ENCODE measurements around the gene ZNF581. TPM values are rescaled to one million over a fixed set of nuclear protein-coding genes. Genes with fewer than 3 reads are reported as not detected.

The ZNF581 gene
- total RNA-seq, 1 experiment from 2014 or later: 65.1 TPM

GRCh38 chr19:55645512-55645881, 2.0 kb downstream of the ZNF581 start:
- H3K79me2 ChIP-seq (ENCODE audit: insufficient read depth, low read length): peaks cover 7% of the 10 kb centered on the region; the same call in 1 of the 2 replicates
- H3K4me1 ChIP-seq (ENCODE audit: insufficient read depth, low read length): no peaks in the 10 kb centered on the region

More at GRCh38 chr19:55645512-55645881, 2.0 kb downstream of the ZNF581 start:
- Histone ChIP-seq H2BK20ac (ENCODE audit: low read depth, low read length, poor library complexity, severe bottlenecking) (no peak overlapping the region), H3K14ac (ENCODE audit: insufficient read depth, low read length) (no peak overlapping the region), H3T11ph (ENCODE audit: low read length) (no peak overlapping the region), H4K8ac (replicated peaks; ENCODE audit: insufficient read length, low read depth, low read length) (no peak overlapping the region), H2BK120ac (ENCODE audit: low read depth, low read length, poor library complexity, severe bottlenecking) (no peak overlapping the region), H2AFZ (ENCODE audit: low read length) (no peak overlapping the region), H2BK5ac (ENCODE audit: insufficient read length, low read length) (no peak overlapping the region), H4K20me1 (ENCODE audit: control insufficient read depth, insufficient read depth, insufficient read length) (no peaks in the 10 kb centered on the region), H4K5ac (ENCODE audit: insufficient read length, low read depth, low read length) (no peak overlapping the region), H3K79me1 (ENCODE audit: insufficient read depth, low read depth, low read length, poor library complexity, severe bottlenecking) (peaks cover 3% of the 10 kb centered on the region), H3K23me2 (ENCODE audit: insufficient read length, low read depth, low read length, poor library complexity, severe bottlenecking) (peaks cover 40% of the 10 kb centered on the region), H3K9me3 (ENCODE audit: control insufficient read depth, low read depth, low read length) (no peaks in the 10 kb centered on the region), H3K56ac (ENCODE audit: insufficient read length, low read depth, low read length) (no peak overlapping the region), H3K4me2 (ENCODE audit: insufficient read depth, insufficient read length, low read length) (no peak overlapping the region), H3K4ac (ENCODE audit: low read depth, low read length) (no peak overlapping the region), H2BK12ac (ENCODE audit: insufficient read length, low read depth, low read length) (no peak overlapping the region), H3K27ac (ENCODE audit: insufficient read length, low read depth, low read length) (no peak overlapping the region), H3K23ac (ENCODE audit: insufficient read length, low read depth, low read length) (no peak overlapping the region), H2BK15ac (ENCODE audit: low read depth, low read length) (no peak overlapping the region), H3K27me3 (ENCODE audit: insufficient read depth, low read length) (no peaks in the 10 kb centered on the region), H2AK5ac (ENCODE audit: insufficient read length, low read length) (no peak overlapping the region), H3K18ac (ENCODE audit: insufficient read length, low read depth, low read length) (no peak overlapping the region), H3K9ac (ENCODE audit: extremely low read depth, insufficient read length, low read length) (no peak overlapping the region), H4K91ac (ENCODE audit: insufficient read length, low read depth, low read length) (no peak overlapping the region)
- Mint-ChIP-seq H3K36me3 (ENCODE audit: insufficient read depth in 1 of 3, low read depth in 3 of 3) (peaks cover 16 to 41% (median 32%) of the 10 kb centered on the region in 3 experiments), H3K4me3 (peak overlapping the region; percentile 48 to 75), H3K4me1 (peaks cover 23 to 37% of the 10 kb centered on the region in 2 experiments), H3K9me3 (peaks cover 0 to 4% of the 10 kb centered on the region in 2 experiments; a peak in 2 of 5 replicates), H3K27me3 (ENCODE audit: low read depth) (peaks cover 1% of the 10 kb centered on the region; the same call in 1 of the 2 replicates), H3K27ac (no peak overlapping the region)
- TF ChIP-seq CTCF (conservative IDR thresholded peaks at IDR 0.05): no peak
- DNase-seq: no peak
- WGBS (ENCODE audit: extremely low coverage, insufficient read length, low lambda C conversion rate): no CpG with 5 or more reads among the region's 5 CpGs

Data from H9 (cell line).